ENCODE measurements around the gene SERPINA3.

SERPINA3 gene

GRCh38 chr14:94623856-94624499 lies 11.8 kb downstream of the SERPINA3 start:
- TF ChIP-seq, protein P1, sequence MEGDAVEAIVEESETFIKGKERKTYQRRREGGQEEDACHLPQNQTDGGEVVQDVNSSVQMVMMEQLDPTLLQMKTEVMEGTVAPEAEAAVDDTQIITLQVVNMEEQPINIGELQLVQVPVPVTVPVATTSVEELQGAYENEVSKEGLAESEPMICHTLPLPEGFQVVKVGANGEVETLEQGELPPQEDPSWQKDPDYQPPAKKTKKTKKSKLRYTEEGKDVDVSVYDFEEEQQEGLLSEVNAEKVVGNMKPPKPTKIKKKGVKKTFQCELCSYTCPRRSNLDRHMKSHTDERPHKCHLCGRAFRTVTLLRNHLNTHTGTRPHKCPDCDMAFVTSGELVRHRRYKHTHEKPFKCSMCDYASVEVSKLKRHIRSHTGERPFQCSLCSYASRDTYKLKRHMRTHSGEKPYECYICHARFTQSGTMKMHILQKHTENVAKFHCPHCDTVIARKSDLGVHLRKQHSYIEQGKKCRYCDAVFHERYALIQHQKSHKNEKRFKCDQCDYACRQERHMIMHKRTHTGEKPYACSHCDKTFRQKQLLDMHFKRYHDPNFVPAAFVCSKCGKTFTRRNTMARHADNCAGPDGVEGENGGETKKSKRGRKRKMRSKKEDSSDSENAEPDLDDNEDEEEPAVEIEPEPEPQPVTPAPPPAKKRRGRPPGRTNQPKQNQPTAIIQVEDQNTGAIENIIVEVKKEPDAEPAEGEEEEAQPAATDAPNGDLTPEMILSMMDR (conservative IDR thresholded peaks at IDR 0.05; ENCODE audit: low read length), result no peak

DNA sequence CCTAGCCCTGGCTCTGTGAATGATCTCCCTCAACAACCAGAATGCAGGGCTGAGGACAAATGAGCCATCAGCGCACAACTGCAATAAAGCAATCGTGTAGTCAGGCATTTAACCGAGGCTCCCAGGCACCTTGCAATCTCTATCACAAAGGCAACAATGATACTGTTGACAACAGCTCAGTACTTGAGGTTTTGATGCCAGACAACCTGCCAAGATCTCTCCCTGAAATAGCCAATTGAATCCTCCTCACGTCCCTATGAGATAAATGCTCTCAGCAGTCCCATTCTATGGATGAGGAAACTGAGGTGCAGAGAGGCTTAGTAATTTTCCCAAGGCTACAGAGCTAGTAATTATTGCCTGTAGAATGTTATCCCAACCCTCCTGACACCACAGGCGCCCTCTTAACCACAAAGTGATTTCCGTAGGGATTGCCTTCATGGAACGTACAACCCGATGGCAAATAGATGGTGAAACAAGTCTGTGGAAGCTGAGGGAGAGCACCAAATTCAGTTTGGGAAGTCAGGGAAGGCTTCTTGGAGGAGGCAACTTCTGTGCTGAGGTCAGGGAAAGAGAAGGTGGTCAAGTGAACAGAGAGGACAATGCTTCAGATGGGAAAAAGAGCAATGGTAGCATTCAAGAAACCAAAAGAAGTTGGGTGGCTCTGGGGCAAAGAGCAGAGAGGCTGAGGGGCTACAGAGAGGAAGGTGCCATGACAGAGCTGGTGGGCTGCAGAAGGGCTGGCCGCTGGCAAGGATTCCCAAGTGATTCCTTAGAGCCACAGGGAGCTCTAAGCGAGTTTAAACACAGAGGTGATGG lies 12.6 kb downstream of the SERPINA3 start:
- TF ChIP-seq, protein P1 (conservative IDR thresholded peaks at IDR 0.05; ENCODE audit: low read length), result no peak
- H3K4me3 ChIP-seq (ENCODE audit: low read length), result no peak overlapping the region
- no peak for DNase-seq (ENCODE audit: low read depth)

More at GRCh38 chr14:94623856-94624499, 11.8 kb downstream of the SERPINA3 start:
- H3K4me3 ChIP-seq (ENCODE audit: low read length), result no peak overlapping the region
- no peak for DNase-seq (ENCODE audit: low read depth)

DNA sequence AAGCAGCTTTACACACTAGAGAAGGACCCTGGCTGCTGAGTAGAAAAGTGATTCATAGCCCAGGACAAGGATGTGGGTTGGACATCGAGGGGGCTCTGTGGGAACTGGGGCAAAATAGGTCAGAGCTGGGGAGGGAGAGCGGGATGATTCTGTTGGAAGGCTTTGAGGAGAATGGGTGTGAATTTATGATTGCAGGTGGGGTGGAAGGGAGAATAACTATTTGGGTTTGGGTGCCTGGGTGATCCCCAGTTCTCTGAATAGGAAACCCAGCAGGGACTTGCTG lies 13.1 kb downstream of the SERPINA3 start:
- H3K4me3 ChIP-seq (ENCODE audit: low read length), result no peak overlapping the region
- TF ChIP-seq, protein P1 (conservative IDR thresholded peaks at IDR 0.05; ENCODE audit: low read length), result no peak
- DNase-seq (ENCODE audit: low read depth), result no peak

DNA sequence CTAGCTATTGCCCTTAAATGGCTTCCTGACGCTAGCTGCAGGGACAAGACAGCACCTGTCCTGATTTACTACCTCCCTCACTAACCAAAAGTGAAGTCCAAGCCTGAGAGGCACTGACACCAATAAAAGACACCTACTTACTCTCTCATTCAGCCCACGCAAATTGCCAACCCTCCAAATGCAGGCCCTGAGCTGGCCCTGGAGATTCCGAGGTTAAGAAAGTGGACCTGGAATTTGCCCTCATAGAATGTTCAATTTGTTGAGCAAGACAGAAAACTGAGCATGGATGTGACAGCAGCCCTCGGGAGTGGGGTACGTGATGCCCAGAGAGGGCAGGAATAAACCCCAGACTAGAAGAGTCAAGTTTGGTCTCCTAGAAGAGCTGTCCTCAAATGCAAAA lies 16.4 kb downstream of the SERPINA3 start:
- no peak for DNase-seq (ENCODE audit: low read depth)
- TF ChIP-seq, protein P1 (conservative IDR thresholded peaks at IDR 0.05; ENCODE audit: low read length), result no peak
- H3K4me3 ChIP-seq (ENCODE audit: low read length), result no peak overlapping the region

DNA sequence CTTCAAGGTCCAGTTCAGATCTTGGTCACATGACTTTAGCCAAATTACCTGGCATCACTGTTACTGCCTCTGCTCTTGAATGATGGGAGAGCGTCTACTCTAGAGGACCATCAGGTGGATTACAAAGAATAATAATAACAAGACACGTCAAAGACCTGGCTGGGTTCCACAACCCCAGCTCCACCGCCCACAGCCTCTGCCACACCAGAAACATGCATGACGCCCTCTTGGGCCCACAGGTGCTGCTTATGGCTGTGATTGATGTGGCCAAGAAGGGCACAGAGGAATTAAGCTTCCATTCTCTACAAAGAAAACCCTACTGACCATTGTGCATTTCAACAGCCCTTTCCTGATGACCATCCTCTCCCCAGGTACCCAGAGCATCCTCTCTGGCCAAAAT lies 18.2 kb downstream of the SERPINA3 start:
- TF ChIP-seq, protein P1 (conservative IDR thresholded peaks at IDR 0.05; ENCODE audit: low read length), result no peak
- DNase-seq (ENCODE audit: low read depth), result no peak

DNA sequence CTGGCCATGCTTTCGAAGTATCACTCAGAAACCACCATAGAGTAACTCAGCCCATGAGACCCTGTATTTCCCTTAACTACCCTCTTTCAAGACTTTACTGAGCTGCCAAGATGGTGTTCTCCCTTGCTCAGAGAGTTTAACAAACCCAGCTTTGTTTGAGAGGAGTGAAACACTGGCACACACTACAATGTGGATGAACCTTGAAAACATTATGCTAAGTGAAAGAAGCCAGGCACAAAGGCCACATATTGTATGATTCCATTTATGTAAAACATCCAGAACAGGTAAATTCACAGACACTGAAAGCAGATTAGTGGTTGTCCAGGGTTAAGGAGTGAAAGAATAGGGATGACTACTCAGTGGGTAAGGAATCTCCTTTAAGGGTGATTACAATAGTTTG lies 18.9 kb downstream of the SERPINA3 start:
- no peak for DNase-seq (ENCODE audit: low read depth)
- TF ChIP-seq, protein P1 (conservative IDR thresholded peaks at IDR 0.05; ENCODE audit: low read length), result no peak
- no peak overlapping the region for H3K4me3 ChIP-seq (ENCODE audit: low read length)

More for the DNA sequence above, 18.2 kb downstream of the SERPINA3 start:
- no peak overlapping the region for H3K4me3 ChIP-seq (ENCODE audit: low read length)

All from AG10803 (cell line).